Thoracic aorta (tissue), 2 donors: Measurements from ENCODE around the gene N4BP2. TPM values are rescaled to one million over a fixed set of nuclear protein-coding genes. Genes with fewer than 3 reads are reported as not detected.

Experiments used
- ATAC-seq: fragments of 150-250 bp; one replicate; pipeline ENCODE4 v1.8.0; 2017; ENCODE audit warnings: low read depth; ENCODE audit not compliant: insufficient number of reproducible peaks, low FRiP score
- DNase-seq: peaks from one replicate; pipeline ENCODE4 v3.0.0-alpha.2; 2020; ENCODE audit warnings: low spot score
- H3K27ac ChIP-seq, 2 donors: fragments of 200-600 bp; sonication (generic); 1 replicate in 1 of 2; 2 replicates in 1 of 2; pipeline ENCODE4 v1.5.1; 2016; ENCODE audit warnings: mild to moderate bottlenecking in 2 of 2, moderate library complexity in 2 of 2
- H3K27me3 ChIP-seq: fragments of 200-600 bp; sonication (generic); replicated peaks from 2 replicates; pipeline ENCODE4 v1.6.0; 2016; ENCODE audit warnings: mild to moderate bottlenecking; ENCODE audit not compliant: insufficient read depth
- H3K36me3 ChIP-seq: fragments of 200-600 bp; sonication (generic); one replicate; pipeline ENCODE4 v1.5.1; 2016
- H3K4me1 ChIP-seq, 2 donors: fragments of 200-600 bp; sonication (generic); 1 replicate in 1 of 2; 2 replicates in 1 of 2; pipeline versions ENCODE4 v1.5.1 to v1.6.0; 2016; ENCODE audit warnings: low read depth in 2 of 2, mild to moderate bottlenecking in 1 of 2; ENCODE audit not compliant: control insufficient read depth in 1 of 2
- H3K4me3 ChIP-seq: fragments of 200-600 bp; sonication (generic); 2 replicates; pipeline ENCODE4 v1.5.1; 2016; ENCODE audit warnings: mild to moderate bottlenecking
- H3K9me3 ChIP-seq: fragments of 200-600 bp; sonication (generic); 2 replicates; pipeline ENCODE4 v1.5.1; 2016
- CTCF ChIP-seq: fragments of 200-600 bp; sonication (generic); IDR thresholded peaks from one replicate; pipeline ENCODE4 v1.5.1; 2019; ENCODE audit warnings: antibody characterized with exemption
- total RNA-seq, 2 donors: library from RNA; depleted of rRNA; stranded (reverse); fragments of >200 nt; gene quantifications; one replicate each; pipeline versions ENCODE4 v1.1.0 to v1.2.3, GENCODE V29; 2016

The N4BP2 gene
- total RNA-seq, 2 donors from 2014 or later, result 5.4 to 10.9 TPM

DNA sequence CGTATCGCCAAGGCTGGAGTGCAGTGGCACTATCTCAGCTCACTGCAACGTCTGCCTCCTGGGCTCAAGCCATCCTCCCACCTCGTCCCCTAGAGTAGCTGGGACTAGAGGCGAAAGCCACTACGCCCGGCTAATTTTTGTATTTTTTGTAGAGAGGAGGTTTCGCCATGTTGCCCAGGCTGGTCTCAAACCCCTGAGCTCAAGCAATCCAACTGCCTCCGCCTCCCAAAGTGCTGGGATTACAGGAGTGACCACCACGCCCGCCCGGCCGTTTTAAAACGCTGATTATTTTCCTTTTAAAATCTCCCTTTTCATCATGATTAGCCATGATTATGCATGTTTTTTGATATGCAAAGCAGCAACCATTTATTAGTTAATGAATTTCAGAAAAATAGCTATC, 2.2 kb downstream of the N4BP2 start:
- no peak for DNase-seq
- H3K4me3 ChIP-seq, result no peak overlapping the region
- peaks cover 13 to 27% of the 10 kb centered on the region in 2 donors for H3K4me1 ChIP-seq
- no peak for TF ChIP-seq CTCF
- no peaks in the 10 kb centered on the region for H3K36me3 ChIP-seq
- no peak overlapping the region for H3K27ac ChIP-seq
- ATAC-seq, result no peak
- H3K9me3 ChIP-seq, result no peaks in the 10 kb centered on the region
- no peaks in the 10 kb centered on the region for H3K27me3 ChIP-seq

- no peak for DNase-seq
- no peak for TF ChIP-seq CTCF
- no peak overlapping the region for H3K4me3 ChIP-seq
- no peaks in the 10 kb centered on the region for H3K27me3 ChIP-seq
- H3K4me1 ChIP-seq, result peaks cover 10 to 22% of the 10 kb centered on the region in 2 donors
- no peak for ATAC-seq
- no peaks in the 10 kb centered on the region for H3K9me3 ChIP-seq
- no peak overlapping the region for H3K27ac ChIP-seq
- H3K36me3 ChIP-seq, result no peaks in the 10 kb centered on the region
These were observed 2.7 kb downstream of the N4BP2 start for GRCh38 chr4:40059362-40059761.

GRCh38 chr4:40065010-40065409, 8.4 kb downstream of the N4BP2 start:
- ATAC-seq (no peak), DNase-seq (no peak)
- TF ChIP-seq CTCF, result no peak
- Histone ChIP-seq H3K27ac (no peak overlapping the region), H3K4me1 (no peaks in the 10 kb centered on the region), H3K9me3 (no peaks in the 10 kb centered on the region), H3K36me3 (no peaks in the 10 kb centered on the region), H3K4me3 (no peak overlapping the region), H3K27me3 (no peaks in the 10 kb centered on the region)

GRCh38 chr4:40066651-40067050, 10.0 kb downstream of the N4BP2 start:
- Histone ChIP-seq H3K9me3 (no peaks in the 10 kb centered on the region), H3K4me1 (no peaks in the 10 kb centered on the region), H3K36me3 (no peaks in the 10 kb centered on the region), H3K27me3 (no peaks in the 10 kb centered on the region), H3K4me3 (no peak overlapping the region), H3K27ac (no peak overlapping the region)
- ATAC-seq (no peak), DNase-seq (no peak)
- TF ChIP-seq CTCF, result no peak

DNA sequence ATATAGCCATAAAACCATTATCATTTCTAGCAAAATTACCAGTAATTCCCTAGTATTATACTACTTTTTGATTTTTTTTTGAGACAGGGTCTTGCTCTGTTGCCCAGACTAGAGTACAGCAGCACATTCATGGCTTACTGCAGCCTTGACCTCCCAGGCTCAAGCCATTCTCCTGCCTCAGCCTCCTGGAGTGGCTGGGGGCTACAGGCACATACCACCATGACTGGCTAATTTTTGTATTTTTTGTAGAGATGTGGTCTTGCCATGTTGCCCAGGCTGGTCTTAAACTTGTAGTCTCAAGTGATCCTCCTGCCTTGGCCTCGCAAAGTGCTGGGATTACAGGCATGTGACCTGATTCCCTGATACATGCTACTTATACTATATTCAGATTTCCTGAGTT, 13.7 kb downstream of the N4BP2 start:
- H3K9me3 ChIP-seq, result no peaks in the 10 kb centered on the region
- ATAC-seq (no peak), DNase-seq (no peak)
- no peak overlapping the region for H3K4me3 ChIP-seq
- no peaks in the 10 kb centered on the region for H3K27me3 ChIP-seq
- no peak overlapping the region for H3K27ac ChIP-seq
- TF ChIP-seq CTCF, result no peak
- peaks cover 3% of the 10 kb centered on the region for H3K36me3 ChIP-seq
- no peaks in the 10 kb centered on the region for H3K4me1 ChIP-seq
